Osteocyte (in vitro differentiated cells): ENCODE measurements around the gene TAP1. TPM values are rescaled to one million over a fixed set of nuclear protein-coding genes. Genes with fewer than 3 reads are reported as not detected.

ENCODE experiments used
- DNase-seq: peaks from one replicate; pipeline ENCODE4 v3.0.0; 2021; ENCODE audit warnings: mixed read lengths; ENCODE audit not compliant: unreplicated experiment; ENCODE audit errors: extremely low spot score
- H3K27ac Mint-ChIP-seq: one replicate; pipeline ENCODE4 v1.8.0; 2021; ENCODE audit warnings: mild to moderate bottlenecking, mixed read lengths; ENCODE audit not compliant: unreplicated experiment
- H3K27me3 Mint-ChIP-seq: one replicate; pipeline ENCODE4 v1.8.0; 2021; ENCODE audit warnings: mixed read lengths; ENCODE audit not compliant: unreplicated experiment
- H3K36me3 Mint-ChIP-seq: one replicate; pipeline ENCODE4 v1.8.0; 2021; ENCODE audit warnings: mixed read lengths; ENCODE audit not compliant: unreplicated experiment
- H3K4me1 Mint-ChIP-seq: one replicate; pipeline ENCODE4 v1.8.0; 2021; ENCODE audit warnings: mixed read lengths; ENCODE audit not compliant: unreplicated experiment
- H3K4me3 Mint-ChIP-seq: one replicate; pipeline ENCODE4 v1.8.0; 2021; ENCODE audit warnings: mild to moderate bottlenecking, moderate library complexity, mixed read lengths; ENCODE audit not compliant: unreplicated experiment
- H3K9me3 Mint-ChIP-seq: one replicate; pipeline ENCODE4 v1.8.0; 2021; ENCODE audit warnings: mixed read lengths; ENCODE audit not compliant: unreplicated experiment
- CTCF ChIP-seq: fragments of 200-600 bp; sonication (generic); IDR thresholded peaks from 2 replicates; pipeline ENCODE4 v1.5.0; 2021; ENCODE audit warnings: antibody characterized with exemption, mild to moderate bottlenecking, moderate library complexity
- total RNA-seq: library from RNA; stranded (reverse); gene quantifications from 2 replicates; pipeline ENCODE4 v1.2.1, GENCODE V29; 2021

TAP1 gene
- total RNA-seq, 1 donor from 2014 or later: 33.2 TPM

- H3K27me3 Mint-ChIP-seq: no peaks in the 10 kb centered on the region
- no peak for TF ChIP-seq CTCF
- H3K27ac Mint-ChIP-seq: no peak overlapping the region
- H3K4me1 Mint-ChIP-seq: peaks cover 25% of the 10 kb centered on the region
- H3K36me3 Mint-ChIP-seq: peaks cover 42% of the 10 kb centered on the region
- no peak overlapping the region for H3K4me3 Mint-ChIP-seq
- no peak for DNase-seq
- no peaks in the 10 kb centered on the region for H3K9me3 Mint-ChIP-seq
Measured at GRCh38 chr6:32849126-32849525, 4.4 kb downstream of the TAP1 start.

GRCh38 chr6:32847795-32848194 is 5.7 kb downstream of the TAP1 start:
- DNase-seq: no peak
- H3K9me3 Mint-ChIP-seq: no peaks in the 10 kb centered on the region
- H3K4me1 Mint-ChIP-seq: peaks cover 29% of the 10 kb centered on the region
- no peak overlapping the region for H3K27ac Mint-ChIP-seq
- peaks cover 42% of the 10 kb centered on the region for H3K36me3 Mint-ChIP-seq
- H3K27me3 Mint-ChIP-seq: no peaks in the 10 kb centered on the region
- no peak for TF ChIP-seq CTCF
- no peak overlapping the region for H3K4me3 Mint-ChIP-seq

- Mint-ChIP-seq H3K36me3 (peaks cover 46% of the 10 kb centered on the region), H3K27ac (no peak overlapping the region), H3K4me1 (peaks cover 27% of the 10 kb centered on the region), H3K9me3 (no peaks in the 10 kb centered on the region), H3K27me3 (no peaks in the 10 kb centered on the region), H3K4me3 (no peak overlapping the region)
- no peak for DNase-seq
- TF ChIP-seq CTCF: no peak
Measured at GRCh38 chr6:32847004-32847403, 6.5 kb downstream of the TAP1 start.

- Mint-ChIP-seq H3K4me1 (peaks cover 18% of the 10 kb centered on the region), H3K9me3 (no peaks in the 10 kb centered on the region), H3K27ac (peak overlapping the region; percentile 11), H3K27me3 (no peaks in the 10 kb centered on the region), H3K36me3 (peaks cover 54% of the 10 kb centered on the region), H3K4me3 (no peak overlapping the region)
- no peak for TF ChIP-seq CTCF
- no peak for DNase-seq
Measured at GRCh38 chr6:32845384-32845884, 8.1 kb downstream of the TAP1 start.

GRCh38 chr6:32844839-32845383 is 8.6 kb downstream of the TAP1 start:
- Mint-ChIP-seq H3K27ac (peak overlapping the region; percentile 99), H3K9me3 (no peaks in the 10 kb centered on the region), H3K27me3 (no peaks in the 10 kb centered on the region), H3K36me3 (peaks cover 53% of the 10 kb centered on the region), H3K4me1 (peaks cover 18% of the 10 kb centered on the region), H3K4me3 (peak overlapping the region; percentile 96)
- no peak for TF ChIP-seq CTCF
- DNase-seq: no peak
